Keratinocyte (primary cell): ENCODE measurements around the gene GLS. TPM values are rescaled to one million over a fixed set of nuclear protein-coding genes. Genes with fewer than 3 reads are reported as not detected.

ENCODE experiments used
- DNase-seq: peaks from one replicate; pipeline ENCODE4 v3.0.0-alpha.2; 2011; ENCODE audit warnings: low read depth, missing footprints, low spot score
- FAIRE-seq: peaks from 2 replicates; lab custom pipeline; 2011; peaks lifted over from hg19 to GRCh38; lab: Jason Lieb, UNC
- H2AFZ ChIP-seq: 2 replicates; pipeline ENCODE4 v1.6.0; 2012; ENCODE audit warnings: low read length, control low read depth, inconsistent platforms; ENCODE audit not compliant: control insufficient read depth
- H3K27ac ChIP-seq: 2 replicates; pipeline ENCODE4 v1.5.1; 2011; ENCODE audit warnings: low read length; ENCODE audit not compliant: control insufficient read depth, insufficient read depth
- H3K27me3 ChIP-seq: 3 replicates; pipeline ENCODE4 v1.6.0; 2011; ENCODE audit warnings: low read length; ENCODE audit not compliant: control insufficient read depth, insufficient read depth; ENCODE audit errors: extremely low read depth
- H3K36me3 ChIP-seq, 2 experiments: 2 replicates in 1 of 2; 3 replicates in 1 of 2; pipeline ENCODE4 v1.5.1; 2011; ENCODE audit warnings: low read length in 2 of 2, mild to moderate bottlenecking in 1 of 2; ENCODE audit not compliant: control insufficient read depth in 2 of 2, insufficient read depth in 2 of 2; ENCODE audit errors: extremely low read depth in 1 of 2
- H3K4me1 ChIP-seq: 3 replicates; pipeline ENCODE4 v1.5.1; 2011; ENCODE audit warnings: low read length; ENCODE audit not compliant: control insufficient read depth, insufficient read depth; ENCODE audit errors: extremely low read depth
- H3K4me2 ChIP-seq: 3 replicates; pipeline ENCODE4 v1.6.0; 2011; ENCODE audit warnings: low read depth, low read length; ENCODE audit not compliant: control insufficient read depth, insufficient read depth; ENCODE audit errors: extremely low read depth
- H3K4me3 ChIP-seq, 3 experiments: fragments of 200-600 bp in 1 of 3; sonication (generic) in 1 of 3; 2 replicates in 2 of 3; 3 replicates in 1 of 3; pipeline ENCODE4 v1.5.1; 2011 to 2016; ENCODE audit warnings: low read length in 3 of 3, mild to moderate bottlenecking in 3 of 3, control low read depth in 2 of 3, inconsistent platforms in 1 of 3, low read depth in 1 of 3, mixed read lengths in 1 of 3, mixed run types in 1 of 3, moderate library complexity in 1 of 3; ENCODE audit not compliant: control insufficient read depth in 2 of 3, insufficient read depth in 2 of 3; ENCODE audit errors: extremely low read depth in 1 of 3
- H3K79me2 ChIP-seq: 2 replicates; pipeline ENCODE4 v1.6.0; 2012; ENCODE audit warnings: low read length; ENCODE audit not compliant: control insufficient read depth, insufficient read depth
- H3K9ac ChIP-seq: 3 replicates; pipeline ENCODE4 v1.6.0; 2011; ENCODE audit warnings: low read length; ENCODE audit not compliant: control insufficient read depth, insufficient read depth; ENCODE audit errors: extremely low read depth
- H3K9me1 ChIP-seq: 3 replicates; pipeline ENCODE4 v1.6.0; 2011; ENCODE audit warnings: low read length; ENCODE audit not compliant: control insufficient read depth, insufficient read depth; ENCODE audit errors: extremely low read depth
- H3K9me3 ChIP-seq: 2 replicates; pipeline ENCODE4 v1.5.1; 2012; ENCODE audit warnings: low read depth, low read length; ENCODE audit not compliant: control insufficient read depth
- H4K20me1 ChIP-seq: 3 replicates; pipeline ENCODE4 v1.6.0; 2011; ENCODE audit warnings: low read length; ENCODE audit not compliant: control insufficient read depth, insufficient read depth; ENCODE audit errors: extremely low read depth
- EZH2 ChIP-seq: IDR thresholded peaks from one replicate; pipeline ENCODE4 v1.6.1; 2012; ENCODE audit warnings: inconsistent platforms, mild to moderate bottlenecking, low read length, moderate library complexity
- dilution Hi-C: fragments of 300-500 bp; cut with MboI; formaldehyde crosslinking; loops from one replicate; pipeline ENCODE4 v1.7.0; 2020; ENCODE audit warnings: low sequenced_read_pairs; ENCODE audit not compliant: extremely low pct_ligation_motif_present
- polyA plus RNA-seq, 5 experiments: library from polyadenylated mRNA; depleted of rRNA in 3 of 5; stranded (reverse) in 3 of 5; stranded (forward) in 1 of 5; unstranded in 1 of 5; fragments of >200 nt; gene quantifications; 1 replicate in 1 of 5; 2 replicates in 3 of 5; 3 replicates in 1 of 5; pipeline versions ENCODE4 v1.2.1 to v1.2.3, GENCODE V29; 2011 to 2012; ENCODE audit warnings: missing spikeins in 2 of 5, low read depth in 1 of 5, low replicate concordance in 1 of 5
- TF ChIP-seq, protein P1 (sequence below), 3 experiments: IDR thresholded peaks in 1 of 3; conservative IDR thresholded peaks in 1 of 3; optimal IDR thresholded peaks in 1 of 3; 2 replicates in 2 of 3; 3 replicates in 1 of 3; pipeline versions ENCODE3 to v1.5.1; 2011; ENCODE audit warnings: low read length in 3 of 3, mild to moderate bottlenecking in 3 of 3, moderate library complexity in 2 of 3, control low read depth in 1 of 3, inconsistent platforms in 1 of 3; ENCODE audit not compliant: insufficient read depth in 2 of 3; ENCODE audit errors: extremely low read depth in 1 of 3

Gene GLS
- polyA plus RNA-seq, 1 donor (not counting 4 experiments of a cell fraction or from before 2014, with no cell fraction given), result 130 TPM

DNA sequence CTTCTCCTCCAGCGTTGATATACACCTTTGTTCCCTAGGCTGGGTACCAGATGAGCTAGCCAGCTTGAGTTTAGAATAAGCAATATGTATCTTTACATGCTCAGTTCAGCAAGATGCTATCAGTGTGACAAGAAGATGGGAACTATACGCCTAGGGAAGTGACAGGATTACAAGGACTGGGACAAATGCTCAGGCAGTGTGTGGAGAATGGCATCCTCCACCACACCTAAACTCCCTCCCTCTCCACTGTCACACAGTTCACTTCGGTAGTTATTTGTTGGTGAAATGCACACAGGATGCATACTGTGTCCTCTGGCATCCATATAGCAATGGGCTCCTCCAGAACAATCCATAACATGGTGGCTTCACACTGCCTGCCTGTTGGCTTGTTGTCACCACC lies 125.7 kb downstream of the GLS start:
- no peaks in the 10 kb centered on the region for H3K27me3 ChIP-seq
- no peak overlapping the region for H3K4me2 ChIP-seq
- no peaks in the 10 kb centered on the region for H3K9me1 ChIP-seq
- dilution Hi-C loops, result no loop called here
- TF ChIP-seq EZH2, result no peak
- TF ChIP-seq, protein P1, sequence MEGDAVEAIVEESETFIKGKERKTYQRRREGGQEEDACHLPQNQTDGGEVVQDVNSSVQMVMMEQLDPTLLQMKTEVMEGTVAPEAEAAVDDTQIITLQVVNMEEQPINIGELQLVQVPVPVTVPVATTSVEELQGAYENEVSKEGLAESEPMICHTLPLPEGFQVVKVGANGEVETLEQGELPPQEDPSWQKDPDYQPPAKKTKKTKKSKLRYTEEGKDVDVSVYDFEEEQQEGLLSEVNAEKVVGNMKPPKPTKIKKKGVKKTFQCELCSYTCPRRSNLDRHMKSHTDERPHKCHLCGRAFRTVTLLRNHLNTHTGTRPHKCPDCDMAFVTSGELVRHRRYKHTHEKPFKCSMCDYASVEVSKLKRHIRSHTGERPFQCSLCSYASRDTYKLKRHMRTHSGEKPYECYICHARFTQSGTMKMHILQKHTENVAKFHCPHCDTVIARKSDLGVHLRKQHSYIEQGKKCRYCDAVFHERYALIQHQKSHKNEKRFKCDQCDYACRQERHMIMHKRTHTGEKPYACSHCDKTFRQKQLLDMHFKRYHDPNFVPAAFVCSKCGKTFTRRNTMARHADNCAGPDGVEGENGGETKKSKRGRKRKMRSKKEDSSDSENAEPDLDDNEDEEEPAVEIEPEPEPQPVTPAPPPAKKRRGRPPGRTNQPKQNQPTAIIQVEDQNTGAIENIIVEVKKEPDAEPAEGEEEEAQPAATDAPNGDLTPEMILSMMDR (optimal IDR thresholded peaks at IDR 0.05 in 1 of 3, IDR thresholded peaks at IDR 0.05 in 1 of 3, conservative IDR thresholded peaks at IDR 0.05 in 1 of 3; ENCODE audit: extremely low read depth in 1 of 3, insufficient read depth in 2 of 3, low read length in 3 of 3), result no peak
- H4K20me1 ChIP-seq, result no peaks in the 10 kb centered on the region
- peaks cover 32 to 33% of the 10 kb centered on the region in 2 experiments for H3K36me3 ChIP-seq
- no peak overlapping the region for H3K9ac ChIP-seq
- FAIRE-seq (no peak), DNase-seq (no peak)
- H3K4me1 ChIP-seq, result peaks cover 8% of the 10 kb centered on the region
- no peak overlapping the region for H2AFZ ChIP-seq
- H3K9me3 ChIP-seq, result no peaks in the 10 kb centered on the region
- no peak overlapping the region for H3K4me3 ChIP-seq
- no peak overlapping the region for H3K27ac ChIP-seq
- H3K79me2 ChIP-seq, result peaks cover 9% of the 10 kb centered on the region

DNA sequence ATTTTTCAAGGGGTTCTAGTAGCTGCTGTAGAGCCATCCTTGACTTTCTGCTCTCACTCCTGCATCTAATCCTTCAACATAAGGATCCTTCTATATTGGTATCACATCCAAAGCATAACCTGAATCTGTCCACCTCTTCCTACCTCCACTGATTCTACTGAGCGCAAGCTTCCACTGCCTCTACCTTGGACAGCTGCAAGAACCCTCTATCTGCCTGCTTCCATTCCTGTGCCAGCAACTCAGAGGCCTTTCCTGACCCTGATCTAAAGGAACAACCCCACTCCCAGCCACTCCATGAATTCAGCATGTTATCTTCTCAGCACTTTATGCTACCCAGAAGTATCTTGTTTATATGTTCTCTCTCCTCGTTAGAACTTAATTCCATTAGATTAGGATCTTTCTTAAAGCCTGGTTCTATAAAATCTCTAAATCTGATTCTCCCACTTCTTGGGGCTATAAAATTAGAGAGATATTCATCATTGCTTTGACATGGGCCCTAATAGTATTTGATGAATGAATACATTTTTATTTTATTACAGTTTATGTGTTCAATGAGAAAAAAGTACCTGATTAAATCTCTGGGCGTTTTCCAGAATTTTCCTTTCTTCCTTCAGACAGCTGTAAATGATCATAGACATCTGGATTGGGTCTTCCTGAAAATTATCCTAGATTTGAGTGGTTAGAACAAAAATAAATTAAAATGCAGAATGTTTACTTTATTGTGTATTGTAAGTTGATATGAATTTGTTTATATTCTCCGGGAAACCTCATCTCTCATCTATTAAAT lies 126.6 kb downstream of the GLS start:
- H3K4me1 ChIP-seq, result peaks cover 3% of the 10 kb centered on the region
- no peak for DNase-seq
- no peaks in the 10 kb centered on the region for H3K9me3 ChIP-seq
- FAIRE-seq, result no peak
- no peak overlapping the region for H3K9ac ChIP-seq
- H3K27me3 ChIP-seq, result no peaks in the 10 kb centered on the region
- peaks cover 32 to 37% of the 10 kb centered on the region in 2 experiments for H3K36me3 ChIP-seq
- no peak for TF ChIP-seq EZH2
- TF ChIP-seq, protein P1 (optimal IDR thresholded peaks at IDR 0.05 in 1 of 3, IDR thresholded peaks at IDR 0.05 in 1 of 3, conservative IDR thresholded peaks at IDR 0.05 in 1 of 3; ENCODE audit: extremely low read depth in 1 of 3, insufficient read depth in 2 of 3, low read length in 3 of 3), result no peak
- no peaks in the 10 kb centered on the region for H3K9me1 ChIP-seq
- H2AFZ ChIP-seq, result no peak overlapping the region
- no peaks in the 10 kb centered on the region for H4K20me1 ChIP-seq
- H3K4me2 ChIP-seq, result no peak overlapping the region
- dilution Hi-C loops, result no loop called here
- no peak overlapping the region for H3K27ac ChIP-seq
- peaks cover 18% of the 10 kb centered on the region for H3K79me2 ChIP-seq
- no peak overlapping the region for H3K4me3 ChIP-seq
